COLO829 (cell line): ENCODE results near the gene TMPRSS4.
"Not testable (repeated sequence)": the region's sequence is repeated elsewhere in the genome, so short reads cannot be mapped to it uniquely, and the experiment has no call there.

Source experiments
- DNase-seq: peaks from one replicate; pipeline ENCODE4 v3.0.0; 2012; ENCODE audit warnings: low spot score

Gene TMPRSS4

GRCh38 chr11:118056806-118057205 lies 20.1 kb upstream of the TMPRSS4 start:
- no peak for DNase-seq

DNA sequence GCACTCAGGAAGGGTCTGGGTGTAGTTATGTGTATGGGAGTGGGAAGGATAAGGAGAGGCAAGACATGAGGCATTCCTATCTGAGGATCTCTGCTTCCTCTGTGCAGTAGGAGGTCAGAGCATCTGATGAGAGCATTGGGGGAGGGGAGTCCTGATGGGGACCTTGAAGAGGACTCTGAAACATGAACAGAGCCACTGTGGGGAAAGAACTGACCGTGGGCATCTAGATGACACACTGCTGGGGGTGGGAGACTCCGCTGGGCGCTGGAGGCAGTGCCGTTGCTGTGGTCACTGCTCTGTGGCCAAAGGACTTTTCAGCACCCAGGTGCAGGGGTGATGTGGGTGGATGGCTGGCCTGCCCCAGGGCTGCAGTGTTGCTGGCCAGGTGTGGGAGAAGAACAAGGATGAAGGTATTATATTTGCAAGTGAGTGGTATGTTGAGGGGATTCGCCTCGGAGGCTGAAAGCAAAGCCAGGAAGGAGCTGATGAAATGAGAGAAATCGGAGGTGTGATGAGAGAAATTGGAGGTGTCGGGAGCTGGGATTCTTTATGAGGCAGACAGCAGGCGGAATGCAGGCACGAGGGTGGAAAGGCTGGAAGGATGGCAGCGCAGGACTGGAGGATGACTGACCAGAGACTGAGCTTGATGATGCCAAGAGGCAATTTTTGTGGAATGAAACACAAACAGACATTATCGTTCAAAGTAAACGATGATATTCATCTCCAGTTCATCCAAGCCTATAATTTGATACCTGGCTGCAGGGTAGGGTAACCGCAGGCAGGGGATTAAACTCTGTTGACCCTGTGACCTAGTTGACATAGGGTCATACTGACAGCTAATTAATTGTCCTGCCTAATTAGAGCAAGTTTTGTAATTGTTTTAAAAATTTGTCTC lies 19.4 kb upstream of the TMPRSS4 start:
- DNase-seq: no peak

GRCh38 chr11:118058311-118059245 lies 18.3 kb upstream of the TMPRSS4 start:
- DNase-seq: no peak

DNA sequence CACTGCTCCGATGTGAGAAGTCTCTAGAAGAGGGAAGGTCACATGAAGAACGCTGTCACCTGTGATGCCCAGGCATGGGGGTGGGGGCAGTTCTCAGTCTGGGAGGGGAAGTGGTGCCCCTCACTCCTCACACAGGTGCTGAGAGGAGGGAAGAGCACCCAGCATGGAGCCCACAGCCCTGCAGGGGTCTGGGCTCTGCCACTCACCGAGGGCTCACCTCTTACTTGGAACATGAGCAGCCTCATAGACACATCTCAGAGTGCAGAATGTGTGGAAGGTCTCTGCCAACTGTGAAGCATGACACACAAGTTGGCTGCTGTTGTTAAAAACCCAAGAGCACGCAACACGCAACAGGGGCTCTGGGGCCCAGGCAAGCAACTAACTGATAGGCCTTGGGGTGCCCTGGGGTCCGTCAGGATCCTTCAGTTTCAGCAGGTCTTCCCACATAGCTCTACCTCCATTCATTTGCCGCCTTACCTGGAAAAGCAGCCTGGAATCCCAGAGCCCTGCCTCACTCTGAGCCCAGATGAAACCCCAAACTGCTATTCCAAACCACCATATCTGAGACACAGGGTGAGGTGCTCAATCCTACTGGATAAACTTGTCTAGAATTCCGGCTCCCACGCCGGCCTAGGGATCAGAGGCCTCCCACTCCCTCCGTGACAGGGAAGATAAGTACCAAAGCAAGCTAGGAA lies 17.5 kb upstream of the TMPRSS4 start:
- DNase-seq: no peak

- no peak for DNase-seq
Measured at GRCh38 chr11:118060081-118060661, 16.7 kb upstream of the TMPRSS4 start.

GRCh38 chr11:118060869-118061268 lies 16.0 kb upstream of the TMPRSS4 start:
- no peak for DNase-seq

DNA sequence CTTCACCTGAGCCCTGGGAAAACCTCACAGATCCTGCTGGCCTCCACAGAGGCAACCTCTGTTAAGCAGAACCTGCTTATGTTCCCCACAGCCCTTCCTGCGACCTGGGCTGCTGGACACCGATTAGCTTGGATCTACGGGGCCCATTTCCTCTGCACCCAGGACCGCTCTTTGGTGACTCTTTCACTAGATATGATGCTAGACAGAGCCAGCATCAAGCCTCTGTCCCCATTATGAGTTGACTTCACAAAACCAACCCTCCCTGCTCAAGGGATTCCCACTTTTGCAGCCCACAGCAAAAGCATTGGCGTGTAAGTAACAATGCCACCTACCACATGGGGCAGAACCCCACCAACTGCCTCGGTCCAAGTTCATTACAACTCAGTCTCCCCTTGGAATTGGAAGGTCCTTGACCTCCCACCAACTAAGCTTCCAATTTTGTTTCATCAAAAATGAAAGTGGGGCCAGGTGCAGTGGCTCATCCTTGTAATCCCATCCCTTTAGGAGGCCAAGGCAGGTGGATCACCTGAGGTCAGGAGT lies 15.2 kb upstream of the TMPRSS4 start:
- no peak for DNase-seq

- DNase-seq: not testable (repeated sequence)
Measured at GRCh38 chr11:118062181-118062580, 14.7 kb upstream of the TMPRSS4 start.

- not testable (repeated sequence) for DNase-seq
Measured at GRCh38 chr11:118062631-118063030, 14.2 kb upstream of the TMPRSS4 start.

- DNase-seq: no peak
Measured at GRCh38 chr11:118064956-118065355, 11.9 kb upstream of the TMPRSS4 start.

DNA sequence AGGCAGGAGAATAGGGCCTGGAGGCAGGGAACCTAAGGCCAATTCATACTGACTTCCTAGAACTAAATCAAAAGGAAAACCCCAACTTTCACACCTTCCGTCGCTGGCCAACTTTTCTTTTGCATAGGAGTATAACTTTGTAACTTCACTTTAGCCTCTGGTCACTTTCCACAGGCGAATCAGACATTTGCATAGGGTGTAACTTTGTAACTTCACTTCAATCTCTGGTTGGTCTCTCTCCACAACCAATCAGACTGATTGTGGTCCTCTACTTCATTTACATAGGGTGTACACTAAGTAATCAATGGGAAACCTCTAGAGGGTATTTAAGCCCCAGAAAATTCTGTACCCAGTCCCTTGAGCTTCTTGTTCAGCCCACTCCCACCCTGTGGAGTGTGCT lies 11.5 kb upstream of the TMPRSS4 start:
- no peak for DNase-seq

- no peak for DNase-seq
Measured at GRCh38 chr11:118067006-118067405, 9.9 kb upstream of the TMPRSS4 start.

DNA sequence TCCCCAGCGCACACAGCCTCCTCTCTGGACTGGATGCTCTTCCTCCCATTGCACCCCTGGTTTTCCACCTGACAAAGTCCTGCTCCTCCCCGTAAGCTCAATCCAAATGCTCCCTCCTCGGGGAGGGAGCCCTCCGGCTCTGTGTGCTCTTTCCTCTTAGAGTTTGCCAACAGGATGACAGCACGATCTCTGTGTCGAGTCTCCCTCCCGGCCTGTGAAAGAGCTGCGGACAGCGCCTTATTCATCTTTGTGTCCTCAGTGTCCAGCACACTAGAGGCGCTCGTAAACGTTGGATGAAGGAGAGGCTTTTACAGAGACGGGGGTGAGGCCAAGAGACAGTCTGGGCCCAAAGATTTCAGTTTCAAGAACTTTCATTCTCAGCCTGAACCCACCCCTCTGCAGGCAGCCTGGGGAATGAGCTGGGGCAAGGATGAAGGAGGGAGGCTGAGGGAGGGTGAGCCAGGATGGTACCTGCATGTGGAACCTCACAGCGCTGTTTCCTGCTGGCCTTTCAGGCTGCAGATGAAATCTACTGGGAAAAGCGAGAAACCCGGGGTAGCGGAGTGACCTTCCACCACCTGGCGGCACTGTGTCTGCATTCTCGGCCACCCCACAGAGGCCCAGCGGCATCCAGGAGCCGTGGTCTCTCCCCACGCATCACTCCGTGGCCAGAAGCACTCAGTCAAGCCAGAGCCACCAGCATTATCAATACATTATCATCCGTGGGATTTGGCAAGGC lies 8.5 kb upstream of the TMPRSS4 start:
- DNase-seq: no peak

- no peak for DNase-seq
Measured at GRCh38 chr11:118068945-118069612, 7.8 kb upstream of the TMPRSS4 start.

DNA sequence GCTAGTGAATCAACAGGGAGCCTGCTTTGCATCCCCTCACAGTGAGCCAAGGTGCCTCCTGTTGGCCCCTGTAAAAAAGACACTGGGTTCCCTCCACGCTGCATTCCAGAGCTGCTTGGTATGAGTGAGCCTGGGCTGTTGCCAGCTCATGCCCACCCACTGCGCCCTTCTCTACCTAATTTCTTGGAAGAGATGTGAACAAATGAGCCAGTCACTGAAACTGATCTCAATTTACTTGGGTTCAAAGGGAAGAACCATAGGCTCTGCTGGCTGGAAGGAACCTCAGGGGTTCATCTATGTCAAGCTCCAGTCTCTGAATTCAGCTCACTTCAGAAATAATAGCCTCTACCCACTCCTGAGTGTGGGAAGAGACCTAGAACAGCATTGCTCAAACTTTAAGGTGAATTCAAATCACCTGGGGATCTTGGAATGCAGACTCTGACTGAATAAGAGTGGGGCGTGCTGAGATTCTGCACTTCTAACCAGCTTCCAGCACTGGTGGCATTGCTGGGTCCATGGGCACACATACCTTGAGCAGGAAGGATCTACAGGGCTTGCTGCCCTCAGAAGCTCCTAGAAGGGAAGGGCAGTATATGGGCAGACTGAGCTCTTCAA lies 5.4 kb upstream of the TMPRSS4 start:
- no peak for DNase-seq

- DNase-seq: no peak
Measured at GRCh38 chr11:118073554-118073953, 3.3 kb upstream of the TMPRSS4 start.

GRCh38 chr11:118074091-118074685 lies 2.7 kb upstream of the TMPRSS4 start:
- no peak for DNase-seq

- DNase-seq: no peak
Measured at GRCh38 chr11:118074785-118075184, 2.1 kb upstream of the TMPRSS4 start.

DNA sequence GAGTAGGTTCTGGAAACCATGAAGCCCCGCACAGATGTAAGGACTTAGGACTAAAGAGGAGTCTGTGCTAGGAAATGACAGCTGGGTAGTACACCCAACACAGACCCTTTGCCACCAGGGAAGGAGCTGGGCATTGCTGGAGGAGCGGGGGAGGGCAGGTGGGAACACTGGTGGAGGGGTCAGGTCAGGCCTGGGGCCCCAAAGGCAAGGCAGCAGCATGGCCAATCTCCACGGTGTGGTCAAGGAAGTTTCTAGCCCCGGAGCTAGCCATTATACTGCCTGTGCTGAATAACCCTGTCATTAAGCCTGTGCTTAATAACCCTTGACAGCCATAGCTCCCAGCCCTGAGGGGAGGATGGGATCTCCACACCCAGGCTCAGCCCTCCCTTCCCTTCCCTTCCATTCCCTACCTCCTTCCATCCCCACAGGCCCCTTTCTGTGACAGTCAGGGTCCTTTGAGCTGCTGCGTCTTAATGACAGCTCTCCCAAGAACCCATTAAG lies 2.1 kb downstream of the TMPRSS4 start:
- no peak for DNase-seq
